Osteocyte (in vitro differentiated cells): ENCODE measurements around the gene CRY1. TPM values are rescaled to one million over a fixed set of nuclear protein-coding genes. Genes with fewer than 3 reads are reported as not detected.

ENCODE experiments used
- DNase-seq: peaks from one replicate; pipeline ENCODE4 v3.0.0; 2021; ENCODE audit warnings: mixed read lengths; ENCODE audit not compliant: unreplicated experiment; ENCODE audit errors: extremely low spot score
- H3K27ac Mint-ChIP-seq: one replicate; pipeline ENCODE4 v1.8.0; 2021; ENCODE audit warnings: mild to moderate bottlenecking, mixed read lengths; ENCODE audit not compliant: unreplicated experiment
- H3K27me3 Mint-ChIP-seq: one replicate; pipeline ENCODE4 v1.8.0; 2021; ENCODE audit warnings: mixed read lengths; ENCODE audit not compliant: unreplicated experiment
- H3K36me3 Mint-ChIP-seq: one replicate; pipeline ENCODE4 v1.8.0; 2021; ENCODE audit warnings: mixed read lengths; ENCODE audit not compliant: unreplicated experiment
- H3K4me1 Mint-ChIP-seq: one replicate; pipeline ENCODE4 v1.8.0; 2021; ENCODE audit warnings: mixed read lengths; ENCODE audit not compliant: unreplicated experiment
- H3K4me3 Mint-ChIP-seq: one replicate; pipeline ENCODE4 v1.8.0; 2021; ENCODE audit warnings: mild to moderate bottlenecking, moderate library complexity, mixed read lengths; ENCODE audit not compliant: unreplicated experiment
- H3K9me3 Mint-ChIP-seq: one replicate; pipeline ENCODE4 v1.8.0; 2021; ENCODE audit warnings: mixed read lengths; ENCODE audit not compliant: unreplicated experiment
- total RNA-seq: library from RNA; stranded (reverse); gene quantifications from 2 replicates; pipeline ENCODE4 v1.2.1, GENCODE V29; 2021
- TF ChIP-seq, protein P1 (sequence below): fragments of 200-600 bp; sonication (generic); IDR thresholded peaks from 2 replicates; pipeline ENCODE4 v1.5.0; 2021; ENCODE audit warnings: antibody characterized with exemption, mild to moderate bottlenecking, moderate library complexity

Gene CRY1
- total RNA-seq, 1 donor from 2014 or later, result 25.7 TPM

DNA sequence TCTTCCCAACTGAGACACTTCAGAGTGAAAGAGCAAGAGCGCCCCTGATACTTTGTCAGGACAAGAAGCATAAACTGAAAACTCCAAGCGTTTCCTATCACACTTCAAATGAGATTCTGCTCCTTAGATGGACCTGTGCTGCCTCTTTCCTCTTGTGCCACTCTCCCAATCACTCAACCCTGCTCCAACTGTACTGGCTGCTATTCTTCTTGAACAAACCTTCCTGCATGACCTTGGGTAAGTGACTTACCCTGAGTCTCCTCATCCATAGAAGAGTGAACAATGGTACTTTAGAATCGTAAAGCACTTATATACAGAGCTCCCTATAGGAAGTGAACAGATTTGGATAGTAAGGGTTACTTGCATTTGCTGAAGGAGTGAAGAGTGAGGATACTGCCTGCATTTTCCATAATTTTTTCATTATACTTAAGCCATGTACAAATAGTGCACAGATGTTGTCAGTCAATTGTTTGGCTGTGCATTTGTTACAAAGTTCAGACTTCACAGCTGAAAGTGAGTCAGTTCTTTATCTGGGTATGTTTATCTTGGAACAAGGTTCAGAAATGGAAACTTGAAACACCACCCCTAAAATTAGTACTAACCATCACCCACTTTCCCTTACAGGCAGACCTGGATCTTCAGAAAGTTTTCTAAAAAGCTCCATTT is 117.2 kb downstream of the CRY1 start:
- peaks cover 32% of the 10 kb centered on the region for H3K36me3 Mint-ChIP-seq
- H3K9me3 Mint-ChIP-seq, result no peaks in the 10 kb centered on the region
- TF ChIP-seq, protein P1, sequence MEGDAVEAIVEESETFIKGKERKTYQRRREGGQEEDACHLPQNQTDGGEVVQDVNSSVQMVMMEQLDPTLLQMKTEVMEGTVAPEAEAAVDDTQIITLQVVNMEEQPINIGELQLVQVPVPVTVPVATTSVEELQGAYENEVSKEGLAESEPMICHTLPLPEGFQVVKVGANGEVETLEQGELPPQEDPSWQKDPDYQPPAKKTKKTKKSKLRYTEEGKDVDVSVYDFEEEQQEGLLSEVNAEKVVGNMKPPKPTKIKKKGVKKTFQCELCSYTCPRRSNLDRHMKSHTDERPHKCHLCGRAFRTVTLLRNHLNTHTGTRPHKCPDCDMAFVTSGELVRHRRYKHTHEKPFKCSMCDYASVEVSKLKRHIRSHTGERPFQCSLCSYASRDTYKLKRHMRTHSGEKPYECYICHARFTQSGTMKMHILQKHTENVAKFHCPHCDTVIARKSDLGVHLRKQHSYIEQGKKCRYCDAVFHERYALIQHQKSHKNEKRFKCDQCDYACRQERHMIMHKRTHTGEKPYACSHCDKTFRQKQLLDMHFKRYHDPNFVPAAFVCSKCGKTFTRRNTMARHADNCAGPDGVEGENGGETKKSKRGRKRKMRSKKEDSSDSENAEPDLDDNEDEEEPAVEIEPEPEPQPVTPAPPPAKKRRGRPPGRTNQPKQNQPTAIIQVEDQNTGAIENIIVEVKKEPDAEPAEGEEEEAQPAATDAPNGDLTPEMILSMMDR, result no peak
- H3K27ac Mint-ChIP-seq, result peak overlapping the region; percentile 27
- H3K4me1 Mint-ChIP-seq, result peaks cover 51% of the 10 kb centered on the region
- no peak overlapping the region for H3K4me3 Mint-ChIP-seq
- no peak for DNase-seq
- no peaks in the 10 kb centered on the region for H3K27me3 Mint-ChIP-seq

DNA sequence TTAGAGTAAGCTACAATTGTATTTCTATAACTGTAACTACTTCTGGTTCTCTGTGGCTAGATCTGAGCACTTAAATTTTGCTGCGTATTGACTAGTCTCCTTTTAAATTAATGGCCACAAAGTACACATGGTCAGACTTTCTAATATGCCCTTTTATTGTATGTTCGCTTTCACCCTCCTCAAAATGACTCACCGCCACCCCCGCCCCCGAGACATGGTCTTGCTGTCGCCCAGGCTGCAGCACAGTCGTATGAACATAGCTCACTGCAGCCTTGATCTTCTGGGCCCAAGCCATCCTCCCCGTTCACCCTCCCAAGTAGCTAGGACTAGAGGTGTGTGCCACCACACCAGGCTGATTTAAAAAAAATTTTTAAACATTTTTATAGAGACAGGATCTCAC is 118.3 kb downstream of the CRY1 start:
- H3K9me3 Mint-ChIP-seq, result no peaks in the 10 kb centered on the region
- no peaks in the 10 kb centered on the region for H3K27me3 Mint-ChIP-seq
- H3K27ac Mint-ChIP-seq, result peak overlapping the region; percentile 48
- peaks cover 47% of the 10 kb centered on the region for H3K4me1 Mint-ChIP-seq
- DNase-seq, result no peak
- TF ChIP-seq, protein P1, result no peak
- H3K36me3 Mint-ChIP-seq, result peaks cover 39% of the 10 kb centered on the region
- H3K4me3 Mint-ChIP-seq, result no peak overlapping the region

DNA sequence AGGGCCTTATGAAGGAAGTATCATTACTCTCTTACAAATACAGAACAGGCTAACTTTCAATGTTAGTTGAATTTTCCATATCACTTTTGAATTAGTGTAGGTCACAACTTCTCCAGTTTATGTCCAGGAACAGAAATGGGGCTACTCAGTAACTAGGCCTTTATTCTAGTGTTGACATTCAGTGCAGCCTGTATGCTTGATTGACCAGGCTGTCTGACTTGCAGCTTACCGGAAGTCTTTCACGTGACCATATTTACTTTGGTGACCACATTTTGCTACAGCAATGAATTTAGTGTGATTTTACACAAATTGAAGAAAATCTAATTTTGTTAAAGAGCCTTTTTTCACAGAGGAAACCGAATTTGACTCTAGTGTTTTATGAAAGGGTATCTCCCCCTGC is 118.8 kb downstream of the CRY1 start:
- no peak for DNase-seq
- TF ChIP-seq, protein P1, result no peak
- Mint-ChIP-seq H3K4me1 (peaks cover 47% of the 10 kb centered on the region), H3K36me3 (peaks cover 43% of the 10 kb centered on the region), H3K4me3 (no peak overlapping the region), H3K27me3 (no peaks in the 10 kb centered on the region), H3K9me3 (no peaks in the 10 kb centered on the region), H3K27ac (peak overlapping the region; percentile 48)

DNA sequence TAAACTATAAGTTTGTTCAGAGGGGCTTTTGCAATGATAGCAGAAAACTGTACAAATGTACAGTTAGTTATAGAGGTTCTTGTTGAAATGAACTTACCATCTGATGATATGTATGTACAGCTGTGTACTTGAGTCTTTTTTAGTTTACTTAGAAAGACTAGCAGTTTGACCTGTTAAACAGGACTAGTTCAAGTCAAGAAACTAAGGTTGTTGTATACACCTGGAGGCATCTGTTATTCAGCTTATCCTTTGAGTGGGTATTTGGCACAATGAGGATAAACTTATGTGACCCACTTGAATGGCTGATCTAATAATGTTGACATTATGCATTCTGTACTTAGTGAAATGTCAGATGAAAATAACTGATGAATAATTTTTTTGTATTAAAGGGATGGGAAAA is 119.8 kb downstream of the CRY1 start:
- H3K4me3 Mint-ChIP-seq, result no peak overlapping the region
- H3K27ac Mint-ChIP-seq, result no peak overlapping the region
- H3K27me3 Mint-ChIP-seq, result no peaks in the 10 kb centered on the region
- H3K36me3 Mint-ChIP-seq, result peaks cover 43% of the 10 kb centered on the region
- DNase-seq, result no peak
- H3K9me3 Mint-ChIP-seq, result no peaks in the 10 kb centered on the region
- TF ChIP-seq, protein P1, result no peak
- peaks cover 44% of the 10 kb centered on the region for H3K4me1 Mint-ChIP-seq

DNA sequence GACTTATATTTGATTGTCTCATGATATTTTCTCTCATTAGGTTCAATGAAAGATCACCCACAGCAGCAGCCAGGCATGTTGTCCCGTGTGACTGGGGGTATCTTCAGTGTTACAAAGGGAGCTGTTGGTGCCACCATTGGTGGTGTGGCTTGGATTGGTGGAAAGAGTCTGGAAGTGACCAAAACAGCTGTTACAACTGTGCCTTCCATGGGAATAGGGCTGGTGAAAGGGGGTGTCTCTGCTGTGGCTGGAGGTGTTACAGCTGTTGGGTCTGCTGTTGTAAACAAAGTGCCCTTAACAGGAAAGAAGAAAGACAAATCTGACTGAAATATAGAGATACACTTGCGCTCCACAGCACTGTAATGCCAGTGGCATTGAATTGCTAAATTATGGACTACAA is 122.3 kb downstream of the CRY1 start:
- Mint-ChIP-seq H3K4me1 (peaks cover 30% of the 10 kb centered on the region), H3K27ac (no peak overlapping the region), H3K9me3 (no peaks in the 10 kb centered on the region), H3K27me3 (no peaks in the 10 kb centered on the region), H3K4me3 (no peak overlapping the region), H3K36me3 (peaks cover 52% of the 10 kb centered on the region)
- DNase-seq, result no peak
- TF ChIP-seq, protein P1, result no peak
